Measurements from ENCODE around the gene DRC7. TPM values are rescaled to one million over a fixed set of nuclear protein-coding genes. Genes with fewer than 3 reads are reported as not detected.
"Not testable (repeated sequence)": the region's sequence is repeated elsewhere in the genome, so short reads cannot be mapped to it uniquely, and the experiment has no call there.

DRC7 gene
- total RNA-seq, 1 donor from 2014 or later, result not detected

DNA sequence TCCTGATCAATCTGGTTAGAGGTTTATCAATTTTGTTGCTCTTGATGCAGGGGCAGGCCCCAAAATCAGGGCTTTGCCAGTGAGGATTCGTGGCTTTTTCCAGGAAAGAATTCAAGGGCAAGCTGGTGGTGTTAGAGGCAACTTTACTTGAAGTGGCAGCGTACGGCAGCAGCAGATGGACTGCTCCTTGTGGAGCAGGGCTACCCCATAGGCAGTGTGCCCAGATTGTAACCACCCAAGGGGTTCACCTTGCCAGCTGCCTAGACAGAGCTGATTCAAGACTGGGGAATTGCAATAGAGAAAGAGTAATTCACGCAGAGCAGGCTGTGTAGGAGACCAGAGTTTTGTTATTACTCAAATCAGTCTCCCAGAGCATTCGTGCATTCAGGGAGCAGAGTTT lies 16.7 kb downstream of the DRC7 start:
- no peak for DNase-seq (ENCODE audit: low spot score)

DNA sequence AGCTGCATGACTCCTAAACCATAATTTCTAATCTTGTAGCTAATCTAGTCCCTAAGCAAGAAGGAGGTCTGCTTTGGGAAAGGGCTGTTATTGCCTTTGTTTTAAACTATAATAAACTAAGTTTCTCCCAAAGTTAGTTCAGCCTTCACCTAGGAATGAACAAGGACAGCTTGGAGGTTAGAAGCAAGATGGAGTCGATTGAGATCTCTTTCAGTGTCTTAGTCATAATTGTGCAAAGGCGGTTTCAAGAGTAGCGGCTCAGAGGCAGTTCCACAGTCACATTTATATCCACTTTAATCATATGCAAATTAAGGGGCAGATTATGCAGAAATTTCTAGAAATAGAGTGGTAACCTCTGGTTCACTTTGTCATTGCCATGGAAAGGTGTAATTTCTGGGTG lies 17.4 kb downstream of the DRC7 start:
- no peak for DNase-seq (ENCODE audit: low spot score)

DNA sequence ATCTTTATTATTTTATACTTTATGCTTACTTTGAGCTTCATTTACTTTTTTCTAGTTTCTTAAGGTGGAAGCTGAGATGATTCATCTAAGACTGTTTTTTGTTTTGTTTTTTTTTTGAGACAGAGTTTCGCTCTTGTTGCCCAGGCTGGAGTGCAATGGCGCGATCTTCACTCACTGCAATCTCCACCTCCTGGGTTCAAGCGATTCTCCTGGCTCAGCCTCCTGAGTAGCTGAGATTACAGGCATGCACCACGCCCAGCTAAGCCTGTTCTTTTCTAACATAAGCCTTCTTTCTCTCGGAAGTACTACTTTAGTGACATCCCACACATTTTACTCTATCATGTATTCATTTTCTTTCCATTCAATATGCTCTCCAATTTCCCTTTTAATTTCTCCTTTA lies 18.0 kb downstream of the DRC7 start:
- not testable (repeated sequence) for DNase-seq (ENCODE audit: low spot score)

DNA sequence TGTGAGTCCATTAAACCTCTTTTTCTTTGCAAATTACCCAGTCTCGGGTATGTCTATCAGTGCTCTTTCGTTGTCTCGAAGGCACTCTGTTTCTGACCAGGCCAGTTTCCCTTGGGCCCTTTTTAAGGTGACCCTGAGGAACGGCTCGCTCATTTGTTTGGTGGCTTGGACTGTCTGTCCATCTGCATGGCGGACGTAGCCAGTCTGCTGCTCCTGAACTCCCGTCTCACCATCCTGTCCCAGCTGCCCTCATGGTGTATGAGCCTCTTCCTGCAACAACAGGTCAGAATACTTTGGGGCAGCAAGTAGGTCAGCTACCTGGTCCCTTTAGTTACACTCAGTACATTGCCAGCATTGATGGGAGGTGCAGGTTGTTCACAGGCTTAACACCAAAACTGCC lies 19.0 kb downstream of the DRC7 start:
- no peak for DNase-seq (ENCODE audit: low spot score)

DNA sequence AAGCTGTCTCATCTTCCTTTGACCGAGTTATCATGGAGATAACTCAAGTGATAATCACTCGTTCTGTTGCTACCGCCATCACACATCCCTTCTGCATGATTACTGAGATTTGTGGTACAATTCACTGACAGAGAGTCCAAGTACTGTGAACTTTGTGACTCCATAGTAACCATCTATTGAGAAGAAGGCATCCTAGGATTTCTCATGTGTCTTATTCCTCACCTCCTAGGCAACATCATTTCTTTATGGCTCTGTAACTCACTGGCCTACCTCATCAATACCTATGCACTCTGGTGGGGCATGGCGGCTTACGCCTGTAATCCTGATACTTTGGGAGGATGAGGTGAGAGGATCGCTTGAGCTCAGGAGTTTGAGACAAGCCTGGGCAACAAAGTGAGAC lies 19.4 kb downstream of the DRC7 start:
- DNase-seq (ENCODE audit: low spot score), result no peak

DNA sequence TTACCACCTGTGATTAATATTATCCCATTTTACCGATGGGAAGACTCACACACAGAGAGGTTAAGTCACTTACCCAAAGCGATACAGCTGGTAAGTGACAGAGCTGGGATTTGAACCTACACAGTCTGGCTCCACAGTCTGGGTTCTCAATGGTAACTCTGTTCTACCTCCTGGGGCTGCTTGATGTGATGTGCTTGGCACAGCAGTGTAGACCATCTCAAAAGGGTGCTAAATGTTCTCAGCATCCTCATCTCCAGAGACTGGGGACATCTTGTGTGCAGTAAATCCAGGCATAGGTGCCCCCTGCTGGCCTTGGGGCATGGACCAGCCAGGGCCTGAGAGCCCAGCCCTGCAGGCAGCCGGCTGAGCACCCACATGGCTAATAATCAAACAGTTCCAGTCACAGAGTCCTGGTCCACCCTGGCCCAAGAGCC lies 25.6 kb downstream of the DRC7 start:
- no peak for DNase-seq (ENCODE audit: low spot score)

DNA sequence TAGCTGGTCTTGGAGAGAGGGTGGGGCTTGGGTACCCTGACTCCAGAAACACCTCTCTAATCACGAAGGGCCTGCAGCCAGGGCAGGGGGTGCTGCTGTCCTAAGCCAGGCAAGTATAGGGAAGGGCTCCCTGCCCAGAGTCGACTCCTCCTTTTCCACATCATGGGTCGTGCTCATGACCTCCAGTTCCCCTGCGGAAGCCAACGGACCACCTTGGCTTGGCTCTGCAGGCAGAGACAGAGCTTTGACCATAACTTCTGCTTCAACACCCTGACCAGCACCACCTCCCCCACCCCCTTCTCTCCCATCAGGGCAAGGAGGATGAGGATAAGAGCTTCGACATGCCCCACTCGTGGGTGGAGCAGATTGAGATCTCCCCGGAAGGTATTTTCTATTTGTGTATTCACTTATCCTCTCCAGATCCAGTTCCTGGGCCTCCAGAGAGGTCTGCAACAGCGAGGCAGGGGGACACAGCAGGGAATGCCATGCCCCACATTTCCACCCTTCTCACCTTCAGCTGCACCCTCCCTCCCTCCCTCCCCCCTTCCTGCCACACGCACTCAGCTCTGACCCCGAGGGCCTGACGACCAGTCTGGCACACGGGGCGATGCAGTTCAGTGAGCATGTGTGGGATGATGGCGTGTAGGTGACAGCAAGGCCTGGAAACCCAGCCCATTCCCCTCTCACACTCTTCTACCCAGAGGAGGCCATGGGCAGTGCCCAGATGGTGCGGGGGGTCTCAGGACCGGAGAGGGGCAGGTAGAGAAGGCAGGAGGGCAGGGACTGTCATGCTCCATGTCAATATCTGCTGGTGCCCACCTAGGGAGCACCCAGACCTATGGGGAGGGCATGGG lies 27.0 kb downstream of the DRC7 start:
- DNase-seq (ENCODE audit: low spot score), result no peak

DNA sequence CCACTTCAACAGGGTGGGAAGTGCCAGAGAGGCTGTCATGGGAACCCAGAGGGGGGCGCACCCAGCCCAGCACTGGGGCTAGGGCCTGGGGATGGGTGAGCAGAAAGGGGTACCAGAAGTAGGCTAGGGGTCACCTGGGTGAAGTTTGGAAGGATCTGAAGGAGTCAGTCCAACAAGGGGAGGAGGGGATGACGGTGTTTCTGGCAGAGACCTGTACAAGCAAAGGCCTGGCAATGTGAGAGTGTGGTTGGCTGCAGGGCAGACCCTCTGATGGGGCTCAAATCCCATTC lies 27.5 kb downstream of the DRC7 start:
- no peak for DNase-seq (ENCODE audit: low spot score)

DNA sequence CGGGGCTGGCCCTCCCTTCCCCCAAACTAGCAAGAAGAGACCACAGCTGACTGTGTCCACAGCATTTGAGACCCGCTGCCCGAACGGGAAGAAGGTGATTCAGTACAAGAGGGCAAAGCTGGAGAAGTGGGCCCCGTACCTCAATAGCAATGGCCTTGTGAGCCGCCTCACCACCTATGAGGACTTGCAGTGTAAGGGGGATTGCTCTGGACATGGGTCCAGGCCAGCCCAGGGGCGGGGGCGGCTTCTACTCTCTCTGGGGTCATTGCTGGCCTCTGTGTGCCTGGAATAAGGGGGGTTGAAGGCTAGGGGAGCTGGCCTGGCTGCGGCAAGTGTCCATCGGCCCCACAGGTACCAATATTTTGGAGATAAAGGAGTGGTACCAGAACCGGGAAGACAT lies 28.0 kb downstream of the DRC7 start:
- no peak for DNase-seq (ENCODE audit: low spot score)

DNA sequence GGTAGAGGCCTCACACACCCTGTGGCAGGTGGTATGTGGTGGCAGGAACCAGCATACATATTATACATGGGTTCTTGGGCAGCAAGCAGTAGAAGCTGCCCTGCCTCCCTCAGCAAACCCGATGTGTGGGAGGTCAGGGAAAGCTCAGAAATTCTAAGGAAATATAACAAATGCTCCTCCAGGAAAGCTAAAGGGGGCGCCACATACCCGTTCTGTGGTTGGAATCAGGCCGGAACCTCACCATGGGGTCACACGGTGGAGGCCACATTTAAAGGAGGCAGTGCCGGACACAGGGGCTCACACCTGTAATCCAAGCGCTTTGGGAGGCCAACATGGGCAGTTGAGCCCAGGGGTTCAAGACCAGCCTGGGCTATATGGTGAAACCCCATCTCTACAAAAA lies 28.6 kb downstream of the DRC7 start:
- no peak for DNase-seq (ENCODE audit: low spot score)

DNA sequence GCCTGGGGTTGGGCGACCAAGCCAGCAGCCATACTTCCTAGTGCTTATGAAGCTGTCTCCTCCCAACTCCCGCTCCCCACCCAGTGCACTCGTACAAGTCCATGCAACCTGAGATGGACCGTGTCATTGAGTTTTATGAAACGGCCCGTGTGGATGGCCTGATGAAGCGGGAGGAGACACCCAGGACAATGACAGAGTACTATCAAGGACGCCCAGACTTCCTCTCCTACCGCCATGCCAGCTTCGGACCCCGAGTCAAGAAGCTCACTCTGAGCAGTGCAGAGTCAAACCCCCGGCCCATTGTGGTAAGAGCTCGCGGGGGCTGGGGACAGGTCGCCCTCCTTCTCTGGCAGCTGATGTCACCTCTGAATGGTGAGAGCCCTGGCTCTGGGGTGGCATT lies 29.9 kb downstream of the DRC7 start:
- DNase-seq (ENCODE audit: low spot score), result no peak

DNA sequence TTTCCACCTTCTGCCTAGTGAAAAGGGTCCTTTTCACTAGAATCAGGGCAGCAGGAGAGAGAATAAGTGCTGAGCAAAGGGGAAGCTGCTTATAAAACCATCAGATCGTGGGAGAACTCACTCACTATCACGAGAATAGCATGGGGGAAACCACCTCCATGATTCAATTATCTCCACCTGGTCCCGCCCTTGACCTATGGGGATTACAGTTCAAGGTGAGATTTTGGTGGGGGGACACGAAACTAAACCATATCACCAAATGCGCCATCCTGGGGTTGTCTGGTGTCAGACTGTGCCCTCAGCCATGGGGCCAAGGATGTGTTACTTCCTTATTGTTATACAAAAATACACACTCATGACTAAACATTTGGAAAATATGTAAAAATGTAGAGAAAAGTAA lies 30.5 kb downstream of the DRC7 start:
- no peak for DNase-seq (ENCODE audit: low spot score)

DNA sequence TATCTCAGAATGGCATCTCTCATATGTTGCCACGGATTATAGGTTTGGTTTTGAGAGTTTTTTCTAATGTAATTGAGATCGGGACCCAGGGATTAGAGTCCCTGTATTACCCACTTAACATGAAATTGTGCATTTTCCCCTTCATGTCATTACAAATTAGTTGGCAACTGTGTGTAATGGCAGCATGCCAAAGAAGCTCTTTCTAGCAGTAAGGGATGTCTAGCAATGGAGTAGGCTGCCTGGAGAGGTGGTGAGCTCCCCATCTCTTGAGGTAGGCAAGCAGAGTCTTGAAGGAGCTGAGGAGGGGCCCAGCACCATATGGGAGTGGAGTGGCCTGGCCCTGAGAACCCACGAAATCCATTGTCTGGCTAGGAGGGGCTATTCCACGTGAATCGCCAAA lies 30.9 kb downstream of the DRC7 start:
- no peak for DNase-seq (ENCODE audit: low spot score)

DNA sequence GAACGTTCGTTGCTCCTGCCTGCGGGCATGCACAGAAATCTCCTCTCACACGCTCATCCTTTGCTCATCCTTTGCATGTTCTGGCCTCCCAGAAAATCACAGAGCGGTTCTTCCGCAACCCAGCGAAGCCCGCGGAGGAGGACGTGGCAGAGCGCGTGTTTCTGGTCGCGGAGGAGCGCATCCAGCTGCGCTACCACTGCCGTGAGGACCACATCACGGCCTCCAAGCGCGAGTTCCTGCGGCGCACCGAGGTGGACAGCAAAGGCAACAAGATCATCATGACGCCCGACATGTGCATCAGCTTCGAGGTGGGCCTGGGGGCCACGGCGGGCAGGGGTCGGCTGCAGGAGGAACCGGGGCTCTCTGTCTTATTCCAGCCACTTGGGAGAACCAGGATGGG lies 31.4 kb downstream of the DRC7 start:
- no peak for DNase-seq (ENCODE audit: low spot score)

DNA sequence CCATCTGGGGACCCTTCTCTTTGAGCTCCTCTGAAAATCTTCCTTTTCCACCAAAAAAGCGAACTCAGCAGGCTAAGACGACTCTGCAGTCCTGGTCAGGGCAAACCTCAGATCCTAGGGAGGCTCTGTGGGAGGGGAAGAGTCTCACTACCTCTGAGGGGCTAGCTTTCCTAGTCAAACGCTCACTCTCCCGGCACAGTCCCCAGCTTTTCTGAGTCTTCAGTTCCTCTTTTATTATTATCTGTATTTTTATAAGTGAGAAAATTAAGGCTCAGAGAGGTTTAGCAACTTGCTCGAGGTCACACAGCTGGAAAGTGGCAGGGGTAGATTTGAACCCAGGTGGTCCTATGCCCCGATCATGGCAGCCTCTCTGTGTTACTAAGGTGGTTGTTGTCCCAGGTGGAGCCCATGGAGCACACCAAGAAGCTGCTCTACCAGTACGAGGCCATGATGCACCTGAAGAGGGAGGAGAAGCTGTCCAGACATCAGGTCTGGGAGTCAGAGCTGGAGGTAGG lies 31.9 kb downstream of the DRC7 start:
- DNase-seq (ENCODE audit: low spot score), result no peak

DNA sequence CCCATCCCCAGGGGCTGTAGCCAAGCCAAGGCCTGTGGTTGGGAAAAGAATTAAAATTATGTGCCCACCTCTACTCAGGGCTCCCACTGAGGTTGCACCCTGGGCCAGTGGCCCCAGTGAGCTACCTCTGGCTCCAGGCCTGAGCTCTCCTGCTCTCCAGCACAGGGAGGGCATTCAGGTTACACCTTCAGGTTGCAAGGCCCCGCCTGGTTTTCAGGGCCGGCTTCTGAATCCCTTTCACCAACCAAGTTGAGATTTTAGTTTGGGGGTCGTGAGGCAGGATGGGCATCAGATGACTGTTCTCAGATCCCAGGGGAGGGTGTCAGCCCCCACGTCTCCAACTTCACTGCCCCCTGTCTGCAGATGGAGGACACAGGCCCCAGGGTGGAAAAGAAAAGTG lies 33.0 kb downstream of the DRC7 start:
- DNase-seq (ENCODE audit: low spot score), result no peak

DNA sequence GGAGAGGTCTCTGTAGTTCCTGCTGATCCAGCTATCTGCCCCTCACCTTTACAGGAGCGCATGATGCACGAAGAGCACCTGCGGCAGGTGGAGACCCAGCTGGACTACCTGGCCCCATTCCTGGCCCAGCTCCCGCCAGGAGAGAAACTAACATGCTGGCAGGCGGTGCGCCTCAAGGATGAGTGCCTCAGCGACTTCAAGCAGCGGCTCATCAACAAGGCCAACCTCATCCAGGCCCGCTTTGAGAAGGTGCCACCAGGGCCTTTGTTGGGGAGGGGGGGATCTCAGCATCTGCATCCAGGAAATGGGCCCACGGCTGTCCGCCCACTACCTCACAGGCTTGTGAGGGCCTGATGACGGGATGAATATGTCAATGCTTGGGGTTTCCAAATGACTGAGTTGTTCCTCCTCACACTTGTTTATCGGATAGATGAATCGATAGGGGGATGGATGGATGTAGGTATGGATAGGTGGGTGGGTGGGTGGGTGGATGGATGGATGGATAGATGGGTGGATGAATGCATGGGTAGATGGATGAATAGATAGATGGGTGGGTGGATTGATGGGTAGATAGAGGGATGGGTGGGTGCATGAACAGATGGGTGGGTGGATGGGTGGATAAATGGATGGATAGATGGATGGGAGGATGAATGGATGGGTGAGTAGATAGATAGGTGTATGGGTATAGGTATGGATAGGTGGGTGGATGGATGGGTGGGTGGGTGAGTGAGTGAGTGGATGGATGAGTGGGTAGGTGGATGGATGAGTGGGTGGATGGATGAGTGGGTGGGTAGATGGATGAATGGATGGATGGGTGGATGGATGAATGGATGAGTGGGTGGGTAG lies 34.0 kb downstream of the DRC7 start:
- no peak for DNase-seq (ENCODE audit: low spot score)

DNA sequence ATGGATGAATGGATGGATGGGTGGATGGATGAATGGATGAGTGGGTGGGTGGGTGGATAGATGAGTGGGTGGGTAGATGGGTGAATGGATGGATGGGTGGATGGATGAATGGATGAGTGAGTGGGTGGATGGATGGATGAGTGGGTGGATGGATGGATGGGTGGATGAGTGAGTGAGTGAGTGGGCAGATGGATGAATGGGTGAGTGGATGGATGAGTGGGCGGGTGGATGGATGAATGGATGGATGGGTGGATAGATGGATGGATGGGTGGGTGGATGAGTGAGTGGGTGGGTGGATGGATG lies 34.5 kb downstream of the DRC7 start:
- DNase-seq (ENCODE audit: low spot score), result no peak

DNA sequence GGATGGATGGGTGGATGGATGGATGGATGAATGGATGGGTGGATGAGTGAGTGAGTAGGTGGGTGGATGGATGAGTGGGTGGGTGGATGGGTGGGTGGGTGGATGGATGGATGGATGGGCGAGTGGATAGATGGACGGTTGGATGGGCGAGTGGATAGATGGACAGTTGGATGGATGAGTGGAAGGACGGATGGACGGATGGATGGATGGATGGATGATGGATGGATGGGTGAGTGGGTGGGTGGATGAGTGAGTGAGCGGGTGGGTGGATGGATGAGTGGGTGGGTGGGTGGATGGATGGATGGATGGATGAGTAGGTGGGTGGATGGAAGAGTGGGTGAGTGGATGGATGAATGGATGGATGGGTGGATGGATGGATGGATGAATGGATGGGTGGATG lies 35.2 kb downstream of the DRC7 start:
- not testable (repeated sequence) for DNase-seq (ENCODE audit: low spot score)

DNA sequence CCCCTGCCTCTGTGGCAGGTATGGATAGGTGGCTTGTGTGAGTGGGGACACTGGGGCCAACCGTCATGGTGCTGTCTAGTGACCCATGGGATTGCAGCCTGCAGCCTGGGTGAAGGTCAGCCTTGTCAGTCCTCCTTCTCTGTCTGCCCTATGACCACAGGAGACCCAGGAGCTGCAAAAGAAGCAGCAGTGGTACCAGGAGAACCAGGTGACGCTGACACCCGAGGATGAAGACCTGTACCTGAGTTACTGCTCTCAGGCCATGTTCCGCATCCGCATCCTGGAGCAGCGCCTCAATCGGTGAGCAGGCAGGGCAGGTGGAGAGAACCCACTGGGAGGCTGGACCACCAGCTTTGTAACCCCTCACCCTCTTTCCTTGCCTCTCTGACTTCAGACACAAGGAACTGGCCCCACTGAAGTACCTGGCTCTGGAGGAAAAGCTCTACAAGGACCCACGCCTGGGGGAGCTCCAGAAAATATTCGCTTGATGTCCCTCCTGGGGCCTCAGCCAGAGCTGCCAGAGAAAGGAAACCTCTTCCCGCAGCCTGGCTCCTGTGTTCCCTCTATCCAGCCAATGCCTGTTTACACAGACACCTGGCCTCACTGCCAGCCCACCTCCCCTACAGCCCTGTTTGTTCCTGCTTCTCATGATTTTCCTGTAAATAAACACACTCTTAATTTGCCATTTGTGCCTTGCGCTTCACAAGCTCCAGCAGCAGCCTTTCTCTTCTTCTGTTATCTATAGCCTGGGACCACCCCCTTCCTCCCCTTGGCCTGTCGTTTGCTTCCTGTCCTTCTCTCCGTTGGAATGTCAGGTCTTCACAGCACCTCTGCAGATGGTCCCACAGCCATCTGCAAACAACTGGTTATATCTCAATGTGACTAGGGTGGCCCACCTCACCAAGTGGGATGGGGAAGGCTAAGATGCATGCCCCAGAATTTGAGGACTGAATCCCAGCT lies 36.4 kb downstream of the DRC7 start:
- DNase-seq (ENCODE audit: low spot score), result peak; percentile 75

DNA sequence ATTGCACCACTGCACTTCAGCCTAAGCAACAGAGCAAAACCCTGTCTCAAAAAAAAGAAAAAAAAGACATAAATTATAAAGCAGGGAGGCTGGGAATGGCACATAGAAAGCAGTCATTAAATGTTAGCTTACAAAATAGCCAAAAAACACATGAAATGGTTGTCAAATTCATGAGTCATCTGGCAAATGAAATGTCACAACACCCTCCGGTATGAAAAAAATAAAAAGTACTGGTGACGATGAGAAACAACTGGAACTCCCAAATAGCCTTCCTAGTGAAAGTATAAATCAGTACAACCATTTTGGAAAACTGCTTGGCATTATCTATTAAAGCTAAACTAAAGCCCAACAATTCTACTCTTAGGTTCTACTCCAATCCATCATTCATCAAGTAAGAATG lies 37.4 kb downstream of the DRC7 start:
- no peak for DNase-seq (ENCODE audit: low spot score)

DNA sequence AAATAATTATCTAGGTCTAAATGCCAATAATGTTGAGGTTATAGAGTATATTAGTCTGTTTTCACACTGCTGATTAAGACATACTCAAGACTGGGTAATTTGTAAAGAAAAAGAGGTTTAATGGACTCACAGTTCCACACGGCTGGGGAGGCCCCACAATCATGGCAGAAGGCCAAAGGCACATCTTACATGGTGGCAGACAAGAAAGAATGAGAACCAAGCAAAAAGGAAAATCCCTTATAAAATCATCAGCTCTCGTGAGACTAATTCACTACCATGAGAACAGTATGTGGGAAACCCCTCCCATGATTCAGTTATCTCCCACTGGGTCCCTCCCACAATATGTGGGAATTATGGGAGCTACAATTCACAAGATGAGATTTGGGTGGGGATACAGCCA lies 38.1 kb downstream of the DRC7 start:
- peak; percentile 37 for DNase-seq (ENCODE audit: low spot score)

All from mesenteric fat pad (tissue), 1 donor.